ENCODE data around the gene BEAN1. TPM values are rescaled to one million over a fixed set of nuclear protein-coding genes. Genes with fewer than 3 reads are reported as not detected.
"Not testable (repeated sequence)": the region's sequence is repeated elsewhere in the genome, so short reads cannot be mapped to it uniquely, and the experiment has no call there.

Gene BEAN1
- total RNA-seq, 2 donors from 2014 or later = 1.2 to 1.6 TPM

GRCh38 chr16:66434619-66435430 lies 7.7 kb downstream of the BEAN1 start:
- DNase-seq = no peak
- intact Hi-C loops (cut with DNase I) = no loop called here

GRCh38 chr16:66435896-66436295 lies 8.8 kb downstream of the BEAN1 start:
- intact Hi-C loops (cut with DNase I) = no loop called here
- DNase-seq (no peak), ATAC-seq (no peak)

More at GRCh38 chr16:66434619-66435430, 7.7 kb downstream of the BEAN1 start:
- no peak for ATAC-seq

GRCh38 chr16:66437391-66437945 lies 10.4 kb downstream of the BEAN1 start:
- ATAC-seq = no peak
- intact Hi-C loops (cut with DNase I) = no loop called here
- no peak for DNase-seq

GRCh38 chr16:66438536-66438935 lies 11.4 kb downstream of the BEAN1 start:
- DNase-seq = no peak
- no peak for ATAC-seq
- intact Hi-C loops (cut with DNase I) = no loop called here

GRCh38 chr16:66439051-66439730 lies 12.1 kb downstream of the BEAN1 start:
- ATAC-seq (no peak), DNase-seq (no peak)
- intact Hi-C loops (cut with DNase I) = no loop called here

GRCh38 chr16:66440271-66440802 lies 13.2 kb downstream of the BEAN1 start:
- intact Hi-C loops (cut with DNase I) = no loop called here
- DNase-seq = no peak
- no peak for ATAC-seq

GRCh38 chr16:66440970-66441369 lies 13.9 kb downstream of the BEAN1 start:
- ATAC-seq (no peak), DNase-seq (no peak)
- intact Hi-C loops (cut with DNase I) = no loop called here

GRCh38 chr16:66441586-66442375 lies 14.7 kb downstream of the BEAN1 start:
- ATAC-seq (no peak), DNase-seq (no peak)
- intact Hi-C loops (cut with DNase I) = no loop called here

- ATAC-seq (no peak), DNase-seq (no peak)
- intact Hi-C loops (cut with DNase I) = no loop called here
Observed at GRCh38 chr16:66442502-66443268, 15.6 kb downstream of the BEAN1 start.

- intact Hi-C loops (cut with DNase I) = no loop called here
- DNase-seq (no peak), ATAC-seq (no peak)
Observed at GRCh38 chr16:66443269-66443652, 16.2 kb downstream of the BEAN1 start.

- intact Hi-C loops (cut with DNase I) = no loop called here
- no peak for ATAC-seq
- DNase-seq = no peak
Observed at GRCh38 chr16:66444049-66444481, 17.0 kb downstream of the BEAN1 start.

GRCh38 chr16:66446737-66447136 lies 19.6 kb downstream of the BEAN1 start:
- DNase-seq (no peak), ATAC-seq (no peak)
- intact Hi-C loops (cut with DNase I) = no loop called here

GRCh38 chr16:66447491-66447890 lies 20.4 kb downstream of the BEAN1 start:
- ATAC-seq = no peak

GRCh38 chr16:66451548-66451947 lies 24.5 kb downstream of the BEAN1 start:
- no peak for ATAC-seq
- intact Hi-C loops (cut with DNase I) = no loop called here
- no peak for DNase-seq

More at GRCh38 chr16:66447491-66447890, 20.4 kb downstream of the BEAN1 start:
- intact Hi-C loops (cut with DNase I) = no loop called here
- no peak for DNase-seq

GRCh38 chr16:66453230-66453629 lies 26.1 kb downstream of the BEAN1 start:
- DNase-seq; intact Hi-C loops (cut with DNase I); ATAC-seq: not testable (repeated sequence)

- no peak for DNase-seq
- intact Hi-C loops (cut with DNase I) = no loop called here
- no peak for ATAC-seq
Observed at GRCh38 chr16:66454751-66455150, 27.7 kb downstream of the BEAN1 start.

GRCh38 chr16:66455970-66456369 lies 28.9 kb downstream of the BEAN1 start:
- intact Hi-C loops (cut with DNase I) = no loop called here
- DNase-seq = no peak
- no peak for ATAC-seq

GRCh38 chr16:66457888-66458287 lies 30.8 kb downstream of the BEAN1 start:
- DNase-seq (no peak), ATAC-seq (no peak)
- intact Hi-C loops (cut with DNase I) = no loop called here

GRCh38 chr16:66458292-66458691 lies 31.2 kb downstream of the BEAN1 start:
- intact Hi-C loops (cut with DNase I) = no loop called here
- ATAC-seq (no peak), DNase-seq (no peak)
